GM10266 (cell line): ENCODE data around the gene HPGDS.
"Not testable (repeated sequence)": the region's sequence is repeated elsewhere in the genome, so short reads cannot be mapped to it uniquely, and the experiment has no call there.

Experiments used
- DNase-seq: peaks from one replicate; pipeline ENCODE4 v3.0.0; 2012; ENCODE audit errors: extremely low spot score
- TF ChIP-seq, protein P1 (sequence below): IDR thresholded peaks from 2 replicates; pipeline ENCODE4 v1.5.1; 2012; ENCODE audit warnings: mild to moderate bottlenecking, low read depth; ENCODE audit not compliant: control insufficient read depth, insufficient read depth; ENCODE audit errors: missing control alignments

HPGDS gene

DNA sequence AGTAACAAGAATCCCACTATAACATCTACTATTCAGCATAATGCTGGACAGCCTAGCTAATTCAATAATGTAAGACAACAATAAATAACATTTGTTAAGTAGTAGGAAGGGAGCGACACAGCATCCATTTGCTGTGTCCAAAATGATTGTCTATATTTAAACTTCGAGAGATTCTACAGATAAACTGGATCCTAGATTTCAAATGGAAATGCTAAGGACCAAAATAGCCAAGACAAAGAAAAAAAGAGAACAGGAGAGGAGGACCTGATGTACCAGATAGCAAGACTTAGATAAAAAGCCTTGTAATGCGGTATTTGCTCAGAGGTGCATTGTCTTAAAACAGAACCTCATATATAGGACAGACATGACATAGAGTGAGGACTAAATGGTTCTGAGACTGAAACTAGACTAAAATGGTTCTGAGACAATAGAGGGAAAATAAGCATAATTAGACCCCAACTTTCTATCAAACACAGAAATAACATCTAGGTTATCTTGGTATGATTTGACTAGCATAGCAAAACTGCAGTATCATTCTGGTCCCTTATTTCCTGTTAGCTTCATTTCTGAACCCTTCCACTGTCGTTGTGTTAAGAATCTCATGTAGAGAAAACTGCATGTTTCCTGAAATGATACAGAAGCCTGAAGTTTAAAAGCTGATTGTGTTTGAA lies 3.8 kb downstream of the HPGDS start:
- TF ChIP-seq, protein P1, sequence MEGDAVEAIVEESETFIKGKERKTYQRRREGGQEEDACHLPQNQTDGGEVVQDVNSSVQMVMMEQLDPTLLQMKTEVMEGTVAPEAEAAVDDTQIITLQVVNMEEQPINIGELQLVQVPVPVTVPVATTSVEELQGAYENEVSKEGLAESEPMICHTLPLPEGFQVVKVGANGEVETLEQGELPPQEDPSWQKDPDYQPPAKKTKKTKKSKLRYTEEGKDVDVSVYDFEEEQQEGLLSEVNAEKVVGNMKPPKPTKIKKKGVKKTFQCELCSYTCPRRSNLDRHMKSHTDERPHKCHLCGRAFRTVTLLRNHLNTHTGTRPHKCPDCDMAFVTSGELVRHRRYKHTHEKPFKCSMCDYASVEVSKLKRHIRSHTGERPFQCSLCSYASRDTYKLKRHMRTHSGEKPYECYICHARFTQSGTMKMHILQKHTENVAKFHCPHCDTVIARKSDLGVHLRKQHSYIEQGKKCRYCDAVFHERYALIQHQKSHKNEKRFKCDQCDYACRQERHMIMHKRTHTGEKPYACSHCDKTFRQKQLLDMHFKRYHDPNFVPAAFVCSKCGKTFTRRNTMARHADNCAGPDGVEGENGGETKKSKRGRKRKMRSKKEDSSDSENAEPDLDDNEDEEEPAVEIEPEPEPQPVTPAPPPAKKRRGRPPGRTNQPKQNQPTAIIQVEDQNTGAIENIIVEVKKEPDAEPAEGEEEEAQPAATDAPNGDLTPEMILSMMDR: no peak
- peak; percentile 10 for DNase-seq

DNA sequence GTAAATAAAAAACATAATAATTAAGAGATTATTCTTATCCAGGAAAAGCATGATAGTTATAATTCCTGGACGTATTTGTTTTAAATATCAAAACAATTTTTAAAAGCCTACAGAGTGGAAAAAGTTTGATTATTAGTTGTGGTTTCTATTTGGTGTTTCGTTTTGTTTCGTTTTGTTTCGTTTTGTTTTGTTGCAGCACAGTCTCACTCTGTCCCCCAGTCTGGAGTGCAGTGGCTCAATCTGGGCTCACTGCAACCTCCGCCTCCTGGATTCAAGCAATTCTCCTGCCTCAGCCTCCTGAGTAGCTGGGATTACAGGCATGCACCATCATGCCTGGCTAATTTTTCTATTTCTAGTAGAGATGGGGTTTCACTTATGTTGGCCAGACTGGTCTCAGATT lies 5.8 kb downstream of the HPGDS start:
- DNase-seq: not testable (repeated sequence)

DNA sequence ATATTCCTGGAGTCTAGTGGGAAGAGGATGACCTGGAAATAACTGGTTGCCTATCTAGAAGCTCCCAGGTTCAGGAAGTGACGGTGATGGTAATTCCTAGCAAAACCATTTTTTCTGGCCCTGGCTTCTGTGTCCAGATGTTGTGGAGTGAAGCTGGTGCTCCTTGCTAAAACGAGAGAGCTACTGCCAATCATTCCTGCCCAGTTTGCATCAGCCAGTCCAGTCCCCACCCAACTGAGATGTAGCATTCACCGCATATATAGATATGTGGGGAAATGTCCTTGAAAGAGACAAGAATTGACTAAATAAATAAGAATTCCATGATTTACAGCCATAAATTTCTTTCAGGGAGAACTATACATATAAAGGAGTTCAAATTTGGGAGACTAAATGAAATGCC lies 6.3 kb downstream of the HPGDS start:
- TF ChIP-seq, protein P1: no peak
- DNase-seq: no peak

DNA sequence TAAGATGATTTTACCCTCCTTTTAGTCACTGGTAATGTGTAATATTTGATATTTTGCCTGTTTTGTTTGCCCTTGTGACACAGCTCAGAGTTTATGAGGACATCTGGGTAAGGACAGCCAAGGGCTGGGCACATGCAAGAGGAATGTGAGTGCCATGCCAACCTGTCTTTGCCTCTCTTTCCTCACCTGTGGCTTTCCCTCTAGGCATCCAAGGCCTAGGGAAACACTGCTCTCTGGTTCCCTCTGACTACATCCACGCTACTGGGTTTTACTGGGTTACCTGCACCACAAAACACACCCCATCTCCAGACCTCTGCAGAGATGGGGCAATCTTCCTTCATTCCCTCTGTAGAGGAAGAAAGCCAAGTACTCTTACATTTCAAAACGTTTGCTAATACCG lies 7.7 kb downstream of the HPGDS start:
- TF ChIP-seq, protein P1: no peak

DNA sequence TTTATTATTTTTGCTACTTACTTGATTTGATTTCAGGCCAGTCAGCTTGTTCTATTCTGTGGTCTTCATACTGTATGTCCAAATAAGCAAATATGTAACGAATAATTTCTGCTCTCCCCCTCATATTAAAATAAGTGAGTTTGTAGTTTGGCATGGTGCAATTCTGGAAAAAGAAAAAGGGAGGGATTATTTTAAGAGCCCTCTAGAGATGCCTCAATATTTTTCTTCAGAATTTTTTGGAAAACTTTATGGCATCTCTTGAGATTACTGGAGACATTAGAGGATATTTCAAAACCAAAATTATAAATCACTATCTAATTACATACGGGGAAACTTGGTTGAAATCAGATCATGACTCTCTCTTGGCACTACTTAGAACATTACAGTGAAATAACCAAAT lies 8.2 kb downstream of the HPGDS start:
- TF ChIP-seq, protein P1: no peak
- no peak for DNase-seq

More for the DNA sequence above, 7.7 kb downstream of the HPGDS start:
- DNase-seq: no peak

DNA sequence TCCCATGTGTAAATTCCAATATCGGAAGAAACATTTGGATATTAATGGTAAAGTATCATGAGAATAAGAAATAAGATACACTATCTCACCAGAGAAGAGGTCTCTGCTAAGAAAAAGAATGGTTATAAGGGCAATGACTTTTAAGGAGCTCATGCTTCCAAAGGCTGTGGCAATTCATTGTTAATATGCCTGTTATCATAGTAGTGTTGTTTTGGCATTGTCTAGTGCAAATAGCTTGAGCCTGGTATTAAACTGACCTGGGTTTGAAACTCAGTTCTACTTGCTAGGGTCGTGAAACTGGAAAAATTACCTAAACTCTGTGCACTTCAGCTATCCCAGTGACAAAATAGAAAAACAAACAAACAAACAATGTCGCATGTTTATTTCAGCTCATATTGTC lies 8.8 kb downstream of the HPGDS start:
- DNase-seq: no peak
- TF ChIP-seq, protein P1: no peak

DNA sequence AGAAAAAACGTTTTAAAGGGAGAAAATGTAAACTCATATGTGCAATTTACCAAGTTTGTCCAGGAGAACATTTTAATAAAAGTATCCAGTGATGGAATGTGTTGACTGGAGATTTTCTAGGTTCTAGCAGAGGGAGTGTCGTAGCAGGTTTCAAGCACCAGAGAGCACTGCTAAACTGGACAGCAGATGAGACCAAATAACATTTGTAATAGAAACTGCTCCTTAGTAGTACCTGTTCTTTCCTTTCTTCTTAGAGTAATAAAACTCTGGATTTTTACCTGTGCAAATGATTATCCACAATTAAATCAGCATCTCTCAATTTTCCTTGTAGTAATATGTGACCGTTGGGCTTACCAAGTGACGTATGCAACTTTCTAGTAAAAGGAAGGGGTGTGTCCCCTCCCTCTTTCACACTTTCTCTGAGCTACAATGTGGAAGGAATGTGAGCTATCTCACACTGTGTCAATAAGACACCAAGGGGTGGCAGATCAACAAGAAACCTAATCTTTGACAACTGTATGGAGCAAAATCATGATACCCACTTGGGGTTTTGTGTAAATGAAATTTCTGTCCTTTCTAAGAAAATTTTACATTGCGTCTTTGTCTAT lies 9.5 kb downstream of the HPGDS start:
- DNase-seq: no peak
- TF ChIP-seq, protein P1: peak; percentile 13

DNA sequence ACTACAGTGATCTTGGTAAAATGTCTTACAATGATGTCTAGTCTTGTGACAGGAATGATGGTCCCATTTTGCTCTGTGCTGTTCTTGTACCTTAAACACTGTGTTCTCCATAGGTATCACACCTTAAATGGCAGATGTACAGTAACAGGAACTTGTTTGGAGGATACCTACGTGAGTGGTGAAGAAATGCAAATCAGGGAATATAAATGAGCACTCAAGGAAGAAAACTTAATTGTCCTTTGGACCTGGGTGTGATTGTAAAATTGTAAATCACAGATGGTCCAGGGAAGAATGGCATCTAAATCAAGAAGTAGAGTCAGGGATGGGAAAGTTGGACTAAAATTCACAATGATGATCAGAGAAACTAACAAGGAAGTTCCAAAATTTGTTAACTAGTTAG lies 12.7 kb downstream of the HPGDS start:
- TF ChIP-seq, protein P1: no peak
- DNase-seq: no peak
